ENCODE data around the gene ATP1B4. TPM values are rescaled to one million over a fixed set of nuclear protein-coding genes. Genes with fewer than 3 reads are reported as not detected.

ATP1B4 gene
- total and polyA plus RNA-seq, 12 donors, result not detected

- TF ChIP-seq POLR2A (IDR thresholded peaks at IDR 0.05), result no peak
- TF ChIP-seq CTCF (IDR thresholded peaks at IDR 0.05), result no peak
Measured at GRCh38 chrX:120356084-120356483, 5.8 kb upstream of the ATP1B4 start.

GRCh38 chrX:120357186-120357585 lies 4.7 kb upstream of the ATP1B4 start:
- DNase-seq, result no peak
- Histone ChIP-seq H3K4me3 (no peak overlapping the region), H3K9me3 (replicated peaks in 1 of 3) (no peaks in the 10 kb centered on the region), H3K4me1 (replicated peaks in 1 of 2) (no peaks in the 10 kb centered on the region), H3K27ac (no peak overlapping the region), H3K27me3 (peaks cover 19% of the 10 kb centered on the region), H3K36me3 (replicated peaks in 1 of 2) (no peaks in the 10 kb centered on the region)
- intact Hi-C loops (cut with DNase I), result no loop called here
- 40 to 63% (median 41%) methylated on average over 1 to 2 of the region's 2 CpGs for WGBS, 4 donors
- TF ChIP-seq CTCF (IDR thresholded peaks at IDR 0.05), result no peak
- TF ChIP-seq POLR2A (IDR thresholded peaks at IDR 0.05), result no peak

More at GRCh38 chrX:120356084-120356483, 5.8 kb upstream of the ATP1B4 start:
- Histone ChIP-seq H3K4me3 (no peak overlapping the region), H3K4me1 (replicated peaks in 1 of 2) (no peaks in the 10 kb centered on the region), H3K27ac (no peak overlapping the region), H3K9me3 (replicated peaks in 1 of 3) (no peaks in the 10 kb centered on the region), H3K27me3 (peaks cover 19% of the 10 kb centered on the region), H3K36me3 (replicated peaks in 1 of 2) (no peaks in the 10 kb centered on the region)
- intact Hi-C loops (cut with DNase I), result no loop called here
- 66 to 77% (median 70%) methylated on average over 3 of the region's 3 CpGs for WGBS, 4 donors
- no peak for DNase-seq

- H3K27ac ChIP-seq, result no peak overlapping the region
- WGBS, 4 donors, result 43 to 59% (median 55%) methylated on average over 3 to 7 of the region's 7 CpGs
- no peaks in the 10 kb centered on the region for H3K4me1 ChIP-seq (replicated peaks in 1 of 2)
- TF ChIP-seq CTCF (IDR thresholded peaks at IDR 0.05), result no peak
- no peak for TF ChIP-seq POLR2A (IDR thresholded peaks at IDR 0.05)
- H3K4me3 ChIP-seq, result no peak overlapping the region
- H3K36me3 ChIP-seq (replicated peaks in 1 of 2), result no peaks in the 10 kb centered on the region
- H3K27me3 ChIP-seq, result peaks cover 16% of the 10 kb centered on the region
- no peaks in the 10 kb centered on the region for H3K9me3 ChIP-seq (replicated peaks in 1 of 3)
- DNase-seq, result no peak
- intact Hi-C loops (cut with DNase I), result no loop called here
Measured at GRCh38 chrX:120358737-120359456, 3.0 kb upstream of the ATP1B4 start.

GRCh38 chrX:120365320-120365719 lies 3.4 kb downstream of the ATP1B4 start:
- Histone ChIP-seq H3K36me3 (replicated peaks in 1 of 2) (no peaks in the 10 kb centered on the region), H3K27ac (no peak overlapping the region), H3K4me3 (no peak overlapping the region), H3K9me3 (replicated peaks in 1 of 3) (no peaks in the 10 kb centered on the region), H3K4me1 (replicated peaks in 1 of 2) (no peaks in the 10 kb centered on the region), H3K27me3 (no peaks in the 10 kb centered on the region)
- intact Hi-C loops (cut with DNase I), result loop anchor here in 1 of 2 donors (5.0 kb wide), 1 partner anchor 112 kb away; no protein-coding TSS in a partner anchor
- TF ChIP-seq CTCF (IDR thresholded peaks at IDR 0.05), result peak in 4 of 6 experiments; percentile 11 to 41 (median 38)
- TF ChIP-seq POLR2A (IDR thresholded peaks at IDR 0.05), result no peak
- peak; percentile 22 to 70 (median 40) for DNase-seq
- WGBS, 4 donors, result 7 to 41% (median 27%) methylated on average over 2 of the region's 2 CpGs; no CpG with 5 or more reads in 1 of the 4 donors

All from adrenal gland (tissue), 12 donors.